Fibroblast of the aortic adventitia (primary cell): Measurements from ENCODE around the gene KIAA1328. TPM values are rescaled to one million over a fixed set of nuclear protein-coding genes. Genes with fewer than 3 reads are reported as not detected.

Source experiments
- DNase-seq: peaks from one replicate; pipeline ENCODE4 v3.0.0-alpha.2; 2010; ENCODE audit warnings: low read depth
- H3K4me3 ChIP-seq: 2 replicates; pipeline ENCODE4 v1.5.1; 2011; ENCODE audit warnings: low read depth, mild to moderate bottlenecking, control low read depth, low read length, moderate library complexity
- total RNA-seq: library from RNA; depleted of rRNA; stranded (reverse); fragments of >200 nt; gene quantifications from 2 replicates; pipeline ENCODE4 v1.2.3, GENCODE V29; 2012; ENCODE audit warnings: low replicate concordance
- TF ChIP-seq, protein P1 (sequence below): IDR thresholded peaks from 2 replicates; pipeline ENCODE4 v1.5.1; 2011; ENCODE audit warnings: mild to moderate bottlenecking, low read length, control low read depth, inconsistent platforms; ENCODE audit not compliant: insufficient read depth

Gene KIAA1328
- total RNA-seq, 1 donor, result 13.6 TPM

DNA sequence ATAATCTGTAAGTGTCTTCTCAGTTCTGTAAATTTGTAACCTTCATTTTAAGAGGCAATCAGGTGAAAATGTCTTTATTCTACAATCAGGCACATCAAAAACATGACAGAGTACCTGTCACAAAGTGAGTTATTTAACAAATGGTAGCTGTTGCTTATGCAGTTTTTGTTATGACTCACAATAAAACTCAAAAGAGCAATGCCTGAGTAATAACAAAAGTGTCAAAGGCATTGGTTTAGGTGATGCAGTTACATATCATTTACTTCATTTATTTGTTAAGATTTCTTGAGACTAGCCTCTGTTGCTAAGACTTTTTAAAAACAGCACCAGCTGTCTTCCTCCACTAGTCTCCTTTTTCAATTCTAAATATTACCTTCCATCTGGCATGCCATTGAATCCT is 177.8 kb downstream of the KIAA1328 start:
- TF ChIP-seq, protein P1, sequence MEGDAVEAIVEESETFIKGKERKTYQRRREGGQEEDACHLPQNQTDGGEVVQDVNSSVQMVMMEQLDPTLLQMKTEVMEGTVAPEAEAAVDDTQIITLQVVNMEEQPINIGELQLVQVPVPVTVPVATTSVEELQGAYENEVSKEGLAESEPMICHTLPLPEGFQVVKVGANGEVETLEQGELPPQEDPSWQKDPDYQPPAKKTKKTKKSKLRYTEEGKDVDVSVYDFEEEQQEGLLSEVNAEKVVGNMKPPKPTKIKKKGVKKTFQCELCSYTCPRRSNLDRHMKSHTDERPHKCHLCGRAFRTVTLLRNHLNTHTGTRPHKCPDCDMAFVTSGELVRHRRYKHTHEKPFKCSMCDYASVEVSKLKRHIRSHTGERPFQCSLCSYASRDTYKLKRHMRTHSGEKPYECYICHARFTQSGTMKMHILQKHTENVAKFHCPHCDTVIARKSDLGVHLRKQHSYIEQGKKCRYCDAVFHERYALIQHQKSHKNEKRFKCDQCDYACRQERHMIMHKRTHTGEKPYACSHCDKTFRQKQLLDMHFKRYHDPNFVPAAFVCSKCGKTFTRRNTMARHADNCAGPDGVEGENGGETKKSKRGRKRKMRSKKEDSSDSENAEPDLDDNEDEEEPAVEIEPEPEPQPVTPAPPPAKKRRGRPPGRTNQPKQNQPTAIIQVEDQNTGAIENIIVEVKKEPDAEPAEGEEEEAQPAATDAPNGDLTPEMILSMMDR, result no peak
- no peak overlapping the region for H3K4me3 ChIP-seq
- DNase-seq, result no peak

DNA sequence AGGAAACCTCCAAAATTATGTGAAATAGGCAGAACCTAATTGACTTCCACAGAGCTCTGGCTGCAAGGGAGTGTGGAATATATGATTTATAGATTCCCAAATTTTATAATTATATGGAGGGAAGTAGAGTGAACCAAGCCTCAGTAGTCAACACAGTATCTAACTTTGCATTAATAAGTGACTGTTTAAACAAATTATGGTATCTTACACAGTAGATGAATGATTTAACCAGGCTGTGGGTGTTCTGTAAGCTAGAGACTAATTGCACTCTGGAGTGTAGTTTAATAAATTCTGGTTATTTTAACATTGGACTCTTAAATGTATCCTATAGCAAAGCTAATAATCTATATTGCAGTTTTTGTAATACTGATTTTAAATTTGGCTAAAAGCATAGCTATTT is 183.5 kb downstream of the KIAA1328 start:
- TF ChIP-seq, protein P1, result no peak
- no peak overlapping the region for H3K4me3 ChIP-seq
- DNase-seq, result no peak

DNA sequence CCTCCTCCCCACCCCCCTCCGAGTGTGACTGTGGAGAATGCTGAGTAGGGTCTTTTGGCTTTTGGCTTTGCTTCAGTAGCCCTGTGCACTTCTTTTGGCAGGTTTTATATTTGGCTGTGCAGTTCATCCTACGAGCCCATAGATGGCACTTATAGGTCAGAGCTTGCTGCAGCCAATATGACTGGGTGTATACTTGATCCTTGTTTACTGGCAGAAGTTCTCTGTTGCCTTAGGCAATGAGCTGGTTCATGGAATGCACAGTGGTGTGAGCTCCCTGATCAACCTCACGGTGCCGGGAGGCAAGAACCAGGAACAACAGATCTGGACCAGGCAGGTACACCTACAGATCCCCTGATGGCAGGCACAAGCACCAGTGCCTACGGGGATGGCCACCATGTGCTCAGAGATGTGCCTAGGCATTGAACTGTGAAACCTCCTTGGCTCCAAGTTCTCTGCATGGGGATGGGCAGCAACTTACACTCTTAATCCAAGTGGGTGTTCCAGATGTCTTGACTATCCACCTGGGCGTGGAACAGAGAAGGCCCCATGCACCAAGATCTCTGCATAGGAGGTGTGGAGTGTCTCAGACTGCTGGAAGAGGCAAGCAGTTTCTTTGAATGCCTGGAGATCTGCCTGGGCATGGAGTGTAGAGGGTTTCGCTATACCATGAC is 190.4 kb downstream of the KIAA1328 start:
- no peak overlapping the region for H3K4me3 ChIP-seq
- TF ChIP-seq, protein P1, result no peak
- no peak for DNase-seq

DNA sequence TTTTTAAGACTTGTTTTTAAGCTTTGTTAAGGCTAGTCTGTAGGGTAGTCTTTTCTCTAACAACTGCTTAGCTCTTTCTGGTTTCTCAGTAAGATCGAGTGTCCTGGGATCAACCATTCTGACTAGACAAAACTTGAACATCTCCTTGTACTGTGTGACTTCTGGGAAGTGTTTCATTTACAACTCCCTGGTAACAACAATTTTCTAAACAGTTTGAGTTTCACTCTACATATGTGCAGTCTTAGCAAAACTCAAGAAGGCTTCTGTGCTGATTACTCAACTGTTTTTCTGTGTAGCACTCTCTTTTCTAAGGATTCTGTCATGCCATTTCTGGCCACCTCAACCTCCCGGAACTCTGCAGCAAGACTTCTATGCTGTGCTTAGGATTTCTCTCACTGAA is 204.5 kb downstream of the KIAA1328 start:
- DNase-seq, result no peak
- TF ChIP-seq, protein P1, result no peak

DNA sequence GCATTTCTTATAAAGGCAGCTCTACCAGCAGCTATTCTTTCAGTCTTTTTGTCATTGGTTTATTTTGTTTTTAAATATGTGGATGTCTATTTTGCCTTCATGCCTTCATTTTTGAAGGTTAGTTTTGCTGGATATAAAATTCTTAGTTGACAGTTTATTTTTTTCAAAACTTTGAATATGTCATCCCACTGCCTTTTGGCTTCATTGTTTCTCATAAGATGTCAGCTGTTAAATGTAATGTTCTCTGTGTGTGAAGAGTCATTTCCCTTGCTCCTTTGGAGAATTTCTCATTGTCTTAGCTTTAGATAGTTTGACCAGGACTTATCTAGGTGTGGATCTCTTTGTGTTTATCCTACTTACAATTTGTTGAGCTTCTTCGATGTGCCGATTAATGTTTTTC is 213.5 kb downstream of the KIAA1328 start:
- TF ChIP-seq, protein P1, result no peak
- no peak for DNase-seq
- H3K4me3 ChIP-seq, result no peak overlapping the region

More for the DNA sequence above, 204.5 kb downstream of the KIAA1328 start:
- H3K4me3 ChIP-seq, result no peak overlapping the region

DNA sequence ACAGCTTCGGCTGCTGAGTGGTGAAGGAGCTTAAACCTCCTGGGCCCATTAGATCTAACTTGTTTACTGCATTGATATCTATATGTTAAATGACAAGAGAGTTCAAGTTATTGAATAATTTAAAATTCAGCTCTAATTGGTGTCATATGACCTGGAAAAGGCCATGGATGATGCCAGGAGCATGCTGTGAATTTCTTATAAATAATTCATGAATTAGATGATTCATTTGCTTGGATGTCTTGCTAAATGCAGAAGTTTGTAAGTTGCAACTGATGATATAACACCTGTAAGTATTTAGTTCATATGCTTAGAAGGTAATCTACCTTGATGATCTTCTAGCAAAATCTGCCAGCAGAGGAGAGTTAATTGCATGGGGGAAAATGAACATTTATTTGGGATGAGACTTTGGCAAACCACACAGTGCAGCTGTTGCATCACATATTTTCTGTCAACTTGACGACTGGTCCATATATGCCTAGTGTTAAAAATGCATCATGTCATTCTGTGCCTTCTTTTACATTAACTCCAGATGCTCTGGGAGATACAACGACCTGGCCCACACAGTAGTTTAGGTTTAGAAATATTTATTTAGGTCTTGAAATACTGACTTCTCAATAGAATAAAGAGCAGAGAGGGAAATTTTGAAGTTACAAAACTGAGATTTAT is 226.3 kb downstream of the KIAA1328 start:
- TF ChIP-seq, protein P1, result no peak
- DNase-seq, result no peak
- H3K4me3 ChIP-seq, result no peak overlapping the region
